ENCODE data around the gene IL36G. TPM values are rescaled to one million over a fixed set of nuclear protein-coding genes. Genes with fewer than 3 reads are reported as not detected.
A peak's percentile ranks its signal among the peaks of the same experiment; 100 is the strongest.

IL36G gene
- total and polyA plus RNA-seq, 9 of the 15 experiments (the other 6 are each of a cell fraction or from before 2014, with no cell fraction given), result not detected

DNA sequence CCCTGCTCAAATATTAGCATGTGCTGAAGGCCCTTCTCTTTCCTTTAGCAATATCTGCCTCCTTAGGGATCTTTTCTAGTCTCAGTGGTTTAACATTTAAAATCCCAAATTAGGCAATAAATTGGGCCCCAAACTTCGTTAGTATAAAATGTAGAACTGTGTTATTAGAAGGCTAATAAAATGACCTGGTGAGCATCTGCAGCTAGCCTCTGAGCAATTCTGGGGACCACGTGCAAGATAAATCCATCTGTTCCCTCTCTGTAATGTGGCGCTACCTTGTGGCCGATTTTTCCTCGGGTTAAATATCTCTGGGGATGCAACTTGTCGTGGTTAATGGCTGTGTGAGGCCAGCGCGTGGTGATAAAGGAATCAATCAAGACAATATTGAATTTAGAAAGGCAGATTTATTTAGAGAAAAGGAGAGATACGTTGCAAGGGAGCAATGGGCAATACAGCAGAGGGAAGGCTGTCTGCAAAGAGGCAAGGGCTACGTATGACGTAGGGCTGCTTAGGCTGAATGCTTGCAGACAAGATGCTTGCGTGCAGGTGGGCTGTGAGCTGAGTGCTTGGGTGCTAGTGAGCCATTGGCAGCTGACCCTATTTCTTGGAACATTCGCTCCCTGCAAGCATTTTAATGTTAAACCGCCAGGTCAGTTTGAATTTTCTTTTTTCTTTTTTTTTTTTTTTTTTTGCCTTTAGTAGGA, 18.5 kb upstream of the IL36G start (continued):
- peak; percentile 14; the same call in 1 of the 2 replicates for TF ChIP-seq MGA (IDR thresholded peaks at IDR 0.05)
- peak in 1 of 2 experiments; percentile 65 for TF ChIP-seq E2F6 (IDR thresholded peaks at IDR 0.05; ENCODE audit: borderline replicate concordance in 1 of 2, extremely low read depth in 1 of 2, insufficient read depth in 1 of 2, insufficient read length in 1 of 2, low read depth in 1 of 2, low read length in 1 of 2, poor library complexity in 1 of 2, severe bottlenecking in 1 of 2)
- no peak for TF ChIP-seq SNAPC5 (CRISPR knock-in tag; IDR thresholded peaks at IDR 0.05)
- TF ChIP-seq CTCFL (IDR thresholded peaks at IDR 0.05; ENCODE audit: borderline replicate concordance, insufficient read depth, low read depth, low read length, poor library complexity, severe bottlenecking), result peak; percentile 50
- TF ChIP-seq SMARCC2 (IDR thresholded peaks at IDR 0.05; ENCODE audit: low read depth), result no peak
- TF ChIP-seq MYBL2 (IDR thresholded peaks at IDR 0.05; ENCODE audit: low read depth), result no peak
- TF ChIP-seq MYBL2 (CRISPR knock-in tag; IDR thresholded peaks at IDR 0.05; ENCODE audit: borderline replicate concordance), result no peak
- no peak for TF ChIP-seq KHSRP (IDR thresholded peaks at IDR 0.05)
- no peak for TF ChIP-seq ZNF146 (CRISPR knock-in tag; IDR thresholded peaks at IDR 0.05; ENCODE audit: unreplicated experiment)

Data from K562 (cell line).